Subcutaneous adipose tissue (tissue), 4 donors: ENCODE data around the gene C8A. TPM values are rescaled to one million over a fixed set of nuclear protein-coding genes. Genes with fewer than 3 reads are reported as not detected.

ENCODE experiments used
- total RNA-seq, 4 donors: library from RNA; depleted of rRNA; stranded (reverse); fragments of >200 nt; gene quantifications; one replicate each; pipeline ENCODE4 v1.1.0, GENCODE V29; 2016
- TF ChIP-seq, protein P1 (sequence below): fragments of 450-650 bp; IDR thresholded peaks from one replicate; pipeline ENCODE4 v1.5.1; 2016; ENCODE audit warnings: low read depth, mild to moderate bottlenecking, control low read depth, antibody characterized with exemption, moderate library complexity

The C8A gene
- total RNA-seq, 4 donors from 2014 or later: not detected

DNA sequence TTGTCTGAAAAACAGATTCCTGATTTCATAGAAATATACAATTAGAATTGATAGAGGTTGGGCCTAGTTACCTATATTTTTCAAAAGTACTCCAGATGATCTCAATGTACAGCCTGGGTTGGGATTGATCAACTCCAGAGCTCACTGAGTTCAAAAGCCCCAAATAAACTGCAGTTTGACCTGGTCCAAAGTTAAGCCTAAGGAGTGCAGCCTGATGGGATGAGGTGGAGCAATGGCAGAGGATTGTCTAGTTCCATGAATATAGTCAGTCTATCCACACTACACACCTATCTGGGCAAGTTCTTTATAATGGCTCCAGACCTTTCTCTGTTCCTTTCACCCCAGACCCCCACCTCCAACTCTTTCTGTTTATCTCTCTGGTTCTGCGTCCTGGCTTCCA, 49.2 kb downstream of the C8A start:
- TF ChIP-seq, protein P1, sequence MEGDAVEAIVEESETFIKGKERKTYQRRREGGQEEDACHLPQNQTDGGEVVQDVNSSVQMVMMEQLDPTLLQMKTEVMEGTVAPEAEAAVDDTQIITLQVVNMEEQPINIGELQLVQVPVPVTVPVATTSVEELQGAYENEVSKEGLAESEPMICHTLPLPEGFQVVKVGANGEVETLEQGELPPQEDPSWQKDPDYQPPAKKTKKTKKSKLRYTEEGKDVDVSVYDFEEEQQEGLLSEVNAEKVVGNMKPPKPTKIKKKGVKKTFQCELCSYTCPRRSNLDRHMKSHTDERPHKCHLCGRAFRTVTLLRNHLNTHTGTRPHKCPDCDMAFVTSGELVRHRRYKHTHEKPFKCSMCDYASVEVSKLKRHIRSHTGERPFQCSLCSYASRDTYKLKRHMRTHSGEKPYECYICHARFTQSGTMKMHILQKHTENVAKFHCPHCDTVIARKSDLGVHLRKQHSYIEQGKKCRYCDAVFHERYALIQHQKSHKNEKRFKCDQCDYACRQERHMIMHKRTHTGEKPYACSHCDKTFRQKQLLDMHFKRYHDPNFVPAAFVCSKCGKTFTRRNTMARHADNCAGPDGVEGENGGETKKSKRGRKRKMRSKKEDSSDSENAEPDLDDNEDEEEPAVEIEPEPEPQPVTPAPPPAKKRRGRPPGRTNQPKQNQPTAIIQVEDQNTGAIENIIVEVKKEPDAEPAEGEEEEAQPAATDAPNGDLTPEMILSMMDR: no peak

DNA sequence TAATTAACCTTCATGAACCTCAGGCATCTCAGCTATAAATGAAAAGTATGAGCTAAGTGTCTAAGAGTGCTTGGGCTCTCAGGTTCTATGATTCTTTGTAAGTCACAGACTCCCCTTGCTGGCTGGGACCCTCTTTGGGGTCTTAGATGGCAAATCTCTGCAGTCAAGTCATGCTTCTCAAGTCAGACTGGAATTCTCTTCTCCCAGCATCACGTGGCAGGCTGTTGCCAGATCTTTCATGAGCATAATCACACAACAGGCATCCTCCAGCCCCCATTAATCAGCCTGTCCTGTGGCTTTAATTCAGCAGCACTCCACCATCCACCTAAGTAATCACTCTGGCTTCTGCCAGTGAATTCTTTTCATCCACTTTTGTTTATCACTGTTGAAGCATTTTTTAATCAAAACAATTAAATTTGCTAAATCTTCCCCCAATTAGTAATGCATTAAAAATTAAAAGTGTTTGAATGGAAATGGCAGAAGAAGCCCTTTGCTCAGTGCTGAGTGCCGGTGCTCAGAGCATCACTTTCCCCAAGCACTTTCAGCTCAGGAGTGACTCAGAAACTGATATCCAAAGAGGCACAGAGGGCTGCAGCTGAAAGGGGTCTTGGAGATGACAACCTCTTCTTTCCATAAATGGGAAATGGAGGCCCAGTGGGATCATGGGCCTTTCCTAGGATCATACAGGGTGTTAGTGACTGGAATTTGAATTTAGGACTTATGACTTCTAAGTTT, 50.2 kb downstream of the C8A start:
- TF ChIP-seq, protein P1: no peak

DNA sequence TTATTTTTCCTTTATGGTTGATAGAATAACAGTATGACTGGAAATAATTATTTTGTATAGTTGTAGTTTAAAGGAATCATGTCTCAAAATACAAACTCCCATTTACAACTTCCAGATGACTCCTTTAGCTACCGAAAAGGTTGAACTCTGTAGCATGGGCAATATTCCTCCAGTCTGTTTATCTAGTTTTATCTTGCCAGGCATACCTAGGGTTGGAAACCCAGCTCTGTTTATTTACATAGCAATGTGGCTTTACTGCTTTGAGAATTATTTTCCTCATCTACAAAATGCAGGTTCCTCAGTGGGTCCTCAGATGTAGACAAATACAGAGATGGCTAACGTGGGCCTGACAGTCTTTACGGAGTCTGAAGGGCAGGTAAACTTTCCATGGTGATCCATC, 51.1 kb downstream of the C8A start:
- TF ChIP-seq, protein P1: no peak

- TF ChIP-seq, protein P1: no peak
Measured at GRCh38 chr1:56908619-56909221, 54.1 kb downstream of the C8A start.

DNA sequence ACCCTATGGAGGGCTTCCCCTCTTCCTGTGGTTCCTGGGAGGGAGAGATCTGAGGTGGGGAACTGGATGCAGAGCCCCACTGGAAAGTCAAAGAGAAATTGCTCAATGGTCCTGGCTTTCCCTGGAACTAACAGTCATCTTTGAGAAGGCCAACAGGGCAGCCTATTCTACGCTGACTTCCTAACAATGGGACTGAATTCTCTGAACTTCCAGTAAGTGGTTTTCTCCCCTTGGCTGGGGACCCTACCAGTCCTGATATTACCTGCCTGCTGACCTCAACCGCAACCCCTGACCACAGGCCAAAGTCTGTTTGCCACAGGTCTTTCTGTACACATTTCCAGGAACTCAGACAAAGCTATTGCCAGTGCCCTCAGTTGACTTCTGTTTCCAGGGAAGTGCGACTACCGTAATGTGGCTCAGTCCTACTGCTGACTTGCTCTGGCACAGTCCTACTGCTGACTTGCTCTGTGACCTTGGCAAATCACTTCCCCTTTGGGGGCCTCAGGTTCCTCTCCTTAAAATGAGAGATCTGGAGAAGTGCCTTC, 55.9 kb downstream of the C8A start:
- TF ChIP-seq, protein P1: no peak

DNA sequence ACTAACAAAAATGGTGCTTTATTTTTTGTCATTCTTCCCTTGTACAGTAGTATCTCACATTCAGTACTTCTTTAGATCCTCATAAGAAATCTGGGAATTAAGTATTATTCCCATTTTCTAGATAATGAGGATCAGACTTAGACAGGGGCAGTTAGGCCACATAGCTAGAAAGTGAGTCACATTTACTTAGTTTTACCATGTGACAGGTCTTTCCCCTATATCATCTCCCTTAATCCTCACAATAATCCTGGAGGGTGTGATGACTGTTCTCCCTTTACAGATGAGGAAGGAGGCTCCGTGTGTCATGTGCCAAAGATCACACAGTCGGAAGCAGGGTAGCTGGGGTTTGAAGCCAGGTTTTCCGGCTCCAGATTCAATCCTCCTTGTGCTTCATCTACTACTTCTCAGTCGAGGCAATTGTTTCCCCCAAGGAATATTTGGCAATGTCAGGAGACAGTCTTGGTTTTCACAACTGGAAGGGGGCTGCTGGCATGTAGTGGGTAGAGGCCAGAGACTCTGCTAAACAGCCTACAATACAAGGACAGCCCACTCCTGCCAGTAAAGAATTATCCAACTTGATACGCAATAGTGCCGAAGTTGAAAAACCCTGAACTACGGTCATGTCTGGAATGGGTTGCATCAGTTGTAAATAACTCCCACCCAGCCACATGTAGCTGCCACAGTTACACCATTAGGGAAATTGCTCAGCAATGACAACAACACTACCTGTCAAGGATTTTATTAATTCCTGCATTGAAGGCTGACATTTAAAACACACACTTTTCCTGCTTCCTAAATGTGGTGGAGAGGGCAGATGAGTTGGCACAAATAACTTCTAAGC, 56.7 kb downstream of the C8A start:
- TF ChIP-seq, protein P1: no peak

GRCh38 chr1:56912325-56912724, 57.7 kb downstream of the C8A start:
- TF ChIP-seq, protein P1: no peak
